NCI-H1048 (cell line): Measurements from ENCODE around the gene AQP9.
"Not testable (repeated sequence)": the region's sequence is repeated elsewhere in the genome, so short reads cannot be mapped to it uniquely, and the experiment has no call there.

ENCODE experiments used
- DNase-seq: peaks from one replicate; lab custom pipeline; 2025; lab: John Stamatoyannopoulos, UW

AQP9 gene

GRCh38 chr15:58138106-58138505 is at the start of gene AQP9:
TSS of gene AQP9 (plus strand) at chr15:58138381. CDS start at chr15:58138566, 185 bp downstream.
- no peak for DNase-seq

GRCh38 chr15:58095415-58095814 is 42.8 kb upstream of the AQP9 start:
- no peak for DNase-seq

GRCh38 chr15:58096529-58097084 is 41.6 kb upstream of the AQP9 start:
- DNase-seq: no peak

- DNase-seq: no peak
Observed at GRCh38 chr15:58103482-58103881, 34.7 kb upstream of the AQP9 start.

GRCh38 chr15:58108117-58108516 is 30.1 kb upstream of the AQP9 start:
- DNase-seq: no peak

- DNase-seq: no peak
Observed at GRCh38 chr15:58109419-58109818, 28.8 kb upstream of the AQP9 start.

- no peak for DNase-seq
Observed at GRCh38 chr15:58110999-58111717, 27.0 kb upstream of the AQP9 start.

- no peak for DNase-seq
Observed at GRCh38 chr15:58111718-58112104, 26.5 kb upstream of the AQP9 start.

- not testable (repeated sequence) for DNase-seq
Observed at GRCh38 chr15:58113358-58113757, 24.8 kb upstream of the AQP9 start.

GRCh38 chr15:58114388-58114787 is 23.8 kb upstream of the AQP9 start:
- DNase-seq: no peak

- DNase-seq: no peak
Observed at GRCh38 chr15:58114812-58115211, 23.4 kb upstream of the AQP9 start.

GRCh38 chr15:58115692-58116091 is 22.5 kb upstream of the AQP9 start:
- no peak for DNase-seq

GRCh38 chr15:58117619-58118018 is 20.6 kb upstream of the AQP9 start:
- DNase-seq: no peak

- no peak for DNase-seq
Observed at GRCh38 chr15:58118272-58118671, 19.9 kb upstream of the AQP9 start.

- DNase-seq: no peak
Observed at GRCh38 chr15:58119016-58119415, 19.2 kb upstream of the AQP9 start.

- no peak for DNase-seq
Observed at GRCh38 chr15:58124585-58124984, 13.6 kb upstream of the AQP9 start.

- DNase-seq: no peak
Observed at GRCh38 chr15:58125333-58125732, 12.8 kb upstream of the AQP9 start.

GRCh38 chr15:58134886-58135285 is 3.3 kb upstream of the AQP9 start:
- no peak for DNase-seq

GRCh38 chr15:58135511-58136174 is 2.5 kb upstream of the AQP9 start:
- no peak for DNase-seq

GRCh38 chr15:58136731-58137130 is 1.4 kb upstream of the AQP9 start:
- DNase-seq: no peak

- DNase-seq: no peak
Observed at GRCh38 chr15:58137686-58138085, 495 bp upstream of the AQP9 start.

- DNase-seq: no peak
Observed at GRCh38 chr15:58139276-58139988, 1.3 kb downstream of the AQP9 start.

GRCh38 chr15:58139989-58140522 is 1.9 kb downstream of the AQP9 start:
- no peak for DNase-seq
